GM15510 (cell line): ENCODE measurements around the gene PRPH.

Experiments used
- POLR2A ChIP-seq: IDR thresholded peaks from 3 replicates; pipeline ENCODE4 v1.6.1; 2011; ENCODE audit warnings: borderline replicate concordance; ENCODE audit not compliant: insufficient read length; ENCODE audit errors: extremely low read depth

Gene PRPH

GRCh38 chr12:49295082-49295936, at the start of gene PRPH:
TSS of gene PRPH (plus strand) at chr12:49295147. CDS start at chr12:49295201, 54 bp downstream.
- no peak for TF ChIP-seq POLR2A

DNA sequence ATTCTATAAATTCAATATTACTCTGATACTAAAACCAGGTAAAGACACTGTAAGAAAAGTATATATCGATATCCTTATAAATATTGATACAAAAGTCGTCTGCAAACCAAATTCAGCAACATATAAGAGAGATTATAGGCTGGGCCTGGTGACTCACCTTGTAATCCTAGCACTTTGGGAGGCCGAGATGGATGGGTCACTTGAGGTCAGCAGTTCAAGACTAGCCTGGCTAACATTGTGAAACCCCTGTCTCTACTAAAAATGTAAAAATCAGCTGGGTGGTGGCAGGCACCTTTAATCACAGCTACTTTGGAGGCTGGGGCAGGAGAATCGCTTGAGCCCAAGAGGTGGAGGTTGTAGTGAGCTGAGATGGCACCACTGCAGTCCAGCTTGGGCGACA, 43.6 kb upstream of the PRPH start:
- TF ChIP-seq POLR2A: no peak

DNA sequence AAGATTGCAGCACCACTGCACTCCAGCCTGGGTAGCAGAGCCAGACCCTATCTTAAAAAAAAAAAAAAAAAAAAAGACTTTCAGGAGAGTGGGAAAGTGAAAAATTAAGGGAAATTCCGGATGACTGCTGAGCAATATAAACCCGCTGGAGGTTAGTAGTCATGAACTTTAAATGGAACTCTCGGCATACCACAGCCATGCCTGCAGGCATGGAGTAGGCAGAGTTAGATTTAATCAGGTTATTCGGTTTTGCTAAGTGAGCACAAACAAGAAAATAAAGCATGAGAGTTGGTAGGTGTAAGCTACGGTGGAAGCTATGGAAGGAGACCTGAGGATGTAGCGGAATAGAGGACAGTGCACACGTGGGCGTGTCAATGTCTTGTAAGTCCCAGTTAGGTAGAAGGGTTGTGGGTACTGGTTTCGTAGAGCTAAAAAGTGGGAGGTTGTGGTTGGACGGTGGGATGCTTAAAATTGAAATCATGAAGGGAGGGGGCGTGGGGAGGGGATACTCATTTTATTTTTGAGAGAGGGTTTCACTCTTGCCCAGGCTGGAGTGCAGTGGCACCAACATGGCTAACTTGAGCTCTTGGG, 41.8 kb upstream of the PRPH start:
- TF ChIP-seq POLR2A: no peak

- no peak for TF ChIP-seq POLR2A
These were observed 38.9 kb upstream of the PRPH start for GRCh38 chr12:49255857-49256637.

DNA sequence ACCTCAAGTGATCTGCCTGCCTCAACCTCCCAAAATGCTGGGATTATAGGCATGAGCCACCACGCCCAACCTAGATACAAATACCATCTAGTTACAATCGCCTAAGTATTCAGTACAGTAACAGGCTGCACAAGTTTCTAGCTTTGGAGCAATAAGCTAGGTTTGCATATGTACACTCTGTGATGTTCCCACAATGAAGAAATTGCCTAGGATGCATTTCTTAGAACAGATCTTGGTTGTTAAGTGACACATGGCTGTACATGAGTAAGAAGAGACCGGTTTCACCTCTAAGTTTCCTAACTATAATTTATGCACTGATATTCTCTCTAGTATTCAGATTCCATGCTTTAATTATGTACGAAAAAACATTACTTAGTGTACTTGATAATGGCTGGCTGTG, 35.5 kb upstream of the PRPH start:
- TF ChIP-seq POLR2A: no peak

DNA sequence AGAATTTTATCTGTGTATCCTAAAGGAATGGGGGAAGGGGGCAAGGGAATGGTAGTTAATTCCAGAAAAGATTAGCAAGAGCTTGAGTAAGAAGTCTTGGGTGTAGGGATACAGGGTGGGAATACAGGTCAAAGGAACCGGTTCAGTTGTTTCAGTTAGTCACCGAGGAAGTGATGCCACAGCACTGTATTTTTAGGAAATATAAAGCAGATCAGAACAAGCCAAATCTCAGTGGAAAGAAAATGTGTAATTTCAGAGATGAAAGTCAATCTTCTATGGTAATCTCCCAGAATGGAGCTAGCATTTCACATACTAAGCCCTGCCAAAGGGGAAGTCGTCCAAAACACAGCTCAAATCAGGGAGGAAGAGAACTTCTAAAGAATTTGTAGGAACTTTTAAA, 34.8 kb upstream of the PRPH start:
- no peak for TF ChIP-seq POLR2A

GRCh38 chr12:49260571-49261363, 34.2 kb upstream of the PRPH start:
- TF ChIP-seq POLR2A: no peak

GRCh38 chr12:49261721-49262120, 33.2 kb upstream of the PRPH start:
- no peak for TF ChIP-seq POLR2A

GRCh38 chr12:49263400-49263763, 31.6 kb upstream of the PRPH start:
- no peak for TF ChIP-seq POLR2A

DNA sequence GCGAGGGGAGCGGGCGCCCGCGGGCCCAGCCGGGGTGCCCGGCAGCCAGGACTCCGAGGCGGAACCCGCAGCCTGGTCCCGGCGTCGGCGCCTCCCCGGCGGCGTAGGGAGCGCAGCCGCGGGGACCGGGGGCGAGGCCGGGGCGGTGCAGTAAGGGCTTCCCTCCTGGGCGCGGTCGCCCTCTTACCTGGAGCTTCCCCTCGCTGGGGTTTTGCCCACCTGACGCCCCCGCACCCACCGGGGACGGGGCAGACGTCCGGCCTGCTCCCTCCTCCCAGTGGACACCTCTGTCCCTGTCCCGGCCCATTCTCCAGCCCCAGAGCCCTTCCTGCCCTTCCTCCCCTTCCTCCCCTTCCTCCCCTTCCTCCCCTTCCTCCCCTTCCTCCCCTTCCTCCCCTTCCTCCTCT, 30.5 kb upstream of the PRPH start:
- no peak for TF ChIP-seq POLR2A

DNA sequence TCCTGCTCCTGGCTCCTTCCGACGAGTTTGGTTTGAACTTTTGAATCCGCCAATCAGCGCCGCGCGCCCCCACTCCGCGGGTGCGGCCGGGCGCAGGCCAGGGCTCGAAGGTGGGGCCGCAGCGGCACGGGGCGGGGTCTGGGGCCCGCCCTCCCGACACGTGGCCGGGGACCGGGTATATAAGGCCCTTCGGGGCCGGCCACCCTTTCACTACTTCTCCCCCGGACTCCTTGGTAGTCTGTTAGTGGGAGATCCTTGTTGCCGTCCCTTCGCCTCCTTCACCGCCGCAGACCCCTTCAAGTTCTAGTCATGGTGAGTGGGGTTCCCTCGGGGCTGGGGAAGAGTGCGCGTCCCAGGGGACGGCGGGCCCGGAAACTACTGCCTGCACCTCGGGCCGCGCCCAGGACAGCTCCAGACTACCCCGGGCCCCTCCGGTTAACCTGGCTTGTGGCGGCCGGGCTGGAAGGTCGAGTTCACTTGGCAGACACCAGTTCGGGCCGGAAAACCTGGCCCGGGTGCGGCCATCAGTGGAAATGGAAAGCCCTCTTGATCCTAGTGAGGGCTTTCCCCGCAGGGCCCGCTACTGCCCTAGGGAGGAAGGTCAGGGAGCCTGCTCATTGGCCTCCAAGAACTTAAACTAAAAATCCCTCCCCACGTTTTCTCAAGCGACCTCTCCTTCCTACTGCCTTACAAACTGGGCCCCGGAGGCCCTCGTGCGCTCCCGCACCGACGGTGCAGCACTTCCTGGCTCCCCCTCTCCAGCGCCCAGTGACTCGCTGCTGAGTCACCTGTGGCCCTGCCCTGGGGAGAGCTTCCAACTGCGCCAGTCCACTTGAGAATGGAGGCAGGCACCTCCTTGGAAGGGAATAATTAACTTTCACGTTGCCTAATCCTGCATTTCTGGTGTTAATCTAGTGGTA, 29.8 kb upstream of the PRPH start, which contains the start of gene TUBA1C:
TSS of gene TUBA1C (plus strand) at position 210 of the 920 bp plus-strand sequence. CDS start at position 310, 100 bp downstream.
- TF ChIP-seq POLR2A: peak; percentile 98

DNA sequence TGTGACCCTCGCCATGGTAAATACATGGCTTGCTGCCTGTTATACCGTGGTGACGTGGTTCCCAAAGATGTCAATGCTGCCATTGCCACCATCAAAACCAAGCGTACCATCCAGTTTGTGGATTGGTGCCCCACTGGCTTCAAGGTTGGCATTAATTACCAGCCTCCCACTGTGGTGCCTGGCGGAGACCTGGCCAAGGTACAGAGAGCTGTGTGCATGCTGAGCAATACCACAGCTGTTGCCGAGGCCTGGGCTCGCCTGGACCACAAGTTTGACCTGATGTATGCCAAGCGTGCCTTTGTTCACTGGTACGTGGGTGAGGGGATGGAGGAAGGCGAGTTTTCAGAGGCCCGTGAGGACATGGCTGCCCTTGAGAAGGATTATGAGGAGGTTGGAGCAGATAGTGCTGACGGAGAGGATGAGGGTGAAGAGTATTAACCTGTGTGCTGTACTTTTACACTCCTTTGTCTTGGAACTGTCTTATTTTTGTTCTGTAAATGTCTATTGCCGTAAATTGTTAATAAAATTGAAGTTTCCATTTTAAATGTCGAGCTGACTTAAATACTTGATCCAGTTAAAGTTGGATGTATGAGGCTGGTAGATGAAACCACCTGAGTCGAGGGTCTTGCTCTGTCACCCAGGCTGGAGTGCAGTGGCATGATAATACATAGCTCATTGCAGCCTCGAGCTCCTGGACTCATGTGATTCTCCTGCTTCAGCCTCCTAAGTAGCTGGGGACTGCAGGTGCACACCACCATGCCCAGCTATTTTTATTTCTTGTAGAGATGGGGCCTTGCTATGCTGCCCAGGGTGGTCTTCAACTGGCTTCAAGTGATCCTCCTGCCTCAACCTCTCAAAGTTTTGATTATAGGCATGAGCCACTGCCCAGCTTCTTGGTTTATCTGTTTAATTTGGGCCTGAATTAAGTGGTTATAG, 21.9 kb upstream of the PRPH start:
- no peak for TF ChIP-seq POLR2A
